Testis (tissue), 2 donors: ENCODE measurements around the gene STK17B.

ENCODE experiments used
- CTCF ChIP-seq, 3 experiments: fragments of 450-650 bp in 2 of 3; fragments of 200-600 bp in 1 of 3; sonication (generic) in 1 of 3; IDR thresholded peaks; one replicate each; pipeline ENCODE4 v1.5.1; 2016 to 2019; ENCODE audit warnings: antibody characterized with exemption in 3 of 3, mild to moderate bottlenecking in 2 of 3, moderate library complexity in 1 of 3
- POLR2A ChIP-seq: fragments of 450-650 bp; IDR thresholded peaks from one replicate; pipeline ENCODE4 v1.6.1; 2017; ENCODE audit warnings: antibody characterized with exemption, mild to moderate bottlenecking, moderate library complexity

GRCh38 chr2:196186266-196186980, 15.0 kb upstream of the STK17B start:
- TF ChIP-seq POLR2A (no peak), CTCF (IDR thresholded peaks at IDR 0.05) (no peak)
